WI38 (cell line): ENCODE data around the gene PDCD1LG2.

ENCODE experiments used
- H3K4me3 ChIP-seq: 2 replicates; pipeline ENCODE4 v1.5.1; 2011; ENCODE audit warnings: low read depth, mild to moderate bottlenecking, control low read depth, low read length
- CTCF ChIP-seq: IDR thresholded peaks from 2 replicates; pipeline ENCODE4 v1.5.1; 2012; ENCODE audit warnings: low read depth, mild to moderate bottlenecking, control low read depth, low read length

Gene PDCD1LG2

DNA sequence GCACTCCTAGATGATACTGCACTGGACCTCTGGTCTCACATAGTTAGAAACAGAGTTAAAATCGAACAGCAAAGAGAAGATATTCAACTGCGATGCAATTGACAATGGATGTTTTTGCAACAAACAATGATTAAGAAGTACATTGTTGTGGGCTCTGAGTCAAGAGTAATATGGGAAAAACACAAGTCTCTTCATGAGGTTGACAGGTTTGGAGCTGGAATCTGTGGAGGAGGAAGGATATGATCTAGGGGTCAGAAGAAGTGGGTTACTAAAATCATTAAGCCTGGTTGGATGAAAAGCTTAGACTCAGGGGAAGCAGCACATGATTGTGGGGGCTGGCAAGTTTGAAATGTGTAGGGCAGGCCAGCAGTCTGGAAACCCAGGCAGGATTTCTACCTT lies 53.1 kb downstream of the PDCD1LG2 start:
- no peak overlapping the region for H3K4me3 ChIP-seq
- no peak for TF ChIP-seq CTCF

DNA sequence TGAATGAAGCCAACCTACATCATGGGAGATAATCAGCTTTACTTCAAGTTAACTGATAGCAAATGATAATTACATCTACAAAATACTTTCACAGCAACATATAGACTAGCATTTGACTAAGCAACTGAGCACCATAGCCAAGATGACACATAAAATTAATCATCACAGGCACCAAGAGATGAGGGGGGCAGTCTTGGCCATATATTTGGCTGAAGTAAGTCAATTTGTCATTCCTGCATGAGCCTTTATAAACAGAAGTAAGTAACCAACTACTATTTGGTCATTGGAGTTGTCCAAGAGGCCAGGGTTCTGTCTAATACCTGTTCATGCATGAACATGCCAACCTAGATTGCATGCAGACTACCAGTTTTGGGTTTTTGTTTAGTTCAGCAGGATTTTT lies 53.6 kb downstream of the PDCD1LG2 start:
- no peak overlapping the region for H3K4me3 ChIP-seq
- TF ChIP-seq CTCF, result no peak

DNA sequence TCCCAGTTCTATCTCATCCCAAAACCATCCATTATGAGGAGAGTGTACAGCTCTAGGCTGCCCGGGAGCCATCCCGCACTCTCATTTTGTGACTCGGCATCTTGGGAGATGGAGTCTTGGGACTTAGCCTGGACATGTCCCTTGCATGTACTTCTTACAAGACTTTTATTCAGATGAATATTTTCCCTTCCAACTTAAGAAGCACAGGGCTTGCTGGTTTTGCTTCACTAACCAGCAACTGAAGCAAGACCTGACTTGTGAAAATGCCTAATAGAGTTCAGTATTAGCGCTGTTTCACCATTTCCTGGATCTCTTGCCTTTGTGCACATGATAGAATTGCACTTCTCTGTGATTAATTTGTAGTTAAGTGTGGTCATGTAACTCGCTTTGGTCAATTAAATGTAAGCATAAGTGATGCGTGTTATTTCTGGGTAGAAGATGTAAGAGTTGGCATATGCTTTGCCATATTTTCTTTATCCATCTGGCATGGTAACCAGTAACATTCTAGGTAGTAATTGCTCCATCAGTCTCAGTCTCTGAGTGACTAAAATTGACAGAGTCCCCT lies 55.8 kb downstream of the PDCD1LG2 start:
- TF ChIP-seq CTCF, result no peak
- H3K4me3 ChIP-seq, result no peak overlapping the region

GRCh38 chr9:5568868-5569267 lies 58.5 kb downstream of the PDCD1LG2 start:
- TF ChIP-seq CTCF, result no peak
- H3K4me3 ChIP-seq, result no peak overlapping the region

DNA sequence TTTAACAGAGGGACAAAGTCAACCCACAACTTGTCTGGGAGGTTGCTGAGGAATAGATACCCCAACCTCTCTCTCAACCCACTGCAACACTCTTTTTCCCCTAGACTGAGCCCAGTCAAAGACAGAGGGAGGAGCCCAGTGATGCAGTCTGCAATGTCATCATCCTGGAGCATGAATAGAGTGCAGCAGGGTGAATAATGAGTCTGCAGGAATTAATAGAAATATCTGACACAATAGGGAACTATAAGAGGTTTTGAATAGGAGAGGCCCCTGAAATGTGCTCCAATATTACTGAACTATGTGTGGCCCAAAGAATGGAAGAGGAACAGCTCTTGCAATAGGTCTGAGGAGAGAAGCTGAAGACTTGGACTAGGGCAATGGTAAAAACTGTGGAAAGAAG lies 59.1 kb downstream of the PDCD1LG2 start:
- no peak for TF ChIP-seq CTCF
- H3K4me3 ChIP-seq, result no peak overlapping the region

DNA sequence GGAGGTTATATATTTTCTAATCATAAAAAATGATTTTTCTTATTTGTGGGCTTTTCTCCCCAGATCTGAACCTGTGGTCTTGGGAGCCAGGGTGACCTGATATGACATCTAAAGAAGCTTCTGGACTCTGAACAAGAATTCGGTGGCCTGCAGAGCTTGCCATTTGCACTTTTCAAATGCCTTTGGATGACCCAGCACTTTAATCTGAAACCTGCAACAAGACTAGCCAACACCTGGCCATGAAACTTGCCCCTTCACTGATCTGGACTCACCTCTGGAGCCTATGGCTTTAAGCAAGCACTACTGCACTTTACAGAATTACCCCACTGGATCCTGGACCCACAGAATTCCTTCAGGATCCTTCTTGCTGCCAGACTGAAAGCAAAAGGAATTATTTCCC lies 59.6 kb downstream of the PDCD1LG2 start:
- TF ChIP-seq CTCF, result no peak
- H3K4me3 ChIP-seq, result no peak overlapping the region

DNA sequence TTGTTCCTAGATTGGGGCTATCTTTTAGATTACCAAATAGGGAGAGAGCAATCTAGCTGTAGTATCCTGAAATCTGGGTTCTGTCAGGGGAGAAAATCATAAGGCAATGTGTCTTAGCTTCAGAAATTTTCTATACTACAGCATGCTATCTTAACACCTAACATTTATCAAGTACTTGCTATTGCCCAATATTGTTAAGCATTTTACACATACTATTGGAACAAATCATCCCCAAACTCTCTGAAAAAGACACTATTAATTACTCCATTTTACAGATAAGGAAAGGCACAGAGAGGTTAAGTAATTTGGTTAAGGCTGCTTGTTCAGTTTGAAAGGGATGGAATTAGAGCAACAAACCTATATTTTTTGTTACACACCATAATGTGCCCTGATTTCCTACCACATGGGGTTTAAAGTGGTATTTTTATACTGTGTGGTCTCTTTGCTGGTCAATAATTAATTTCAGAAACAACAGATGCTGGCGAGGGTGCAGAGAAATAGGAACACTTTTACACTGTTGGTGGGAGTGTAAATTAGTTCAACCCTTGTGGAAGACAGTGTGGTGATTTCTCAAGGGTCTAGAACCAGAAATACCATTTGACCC lies 61.4 kb downstream of the PDCD1LG2 start:
- TF ChIP-seq CTCF, result no peak
- H3K4me3 ChIP-seq, result no peak overlapping the region
